NAMALWA (cell line): ENCODE measurements around the gene LTBP2.

Experiments
- DNase-seq: peaks from one replicate; pipeline ENCODE4 v3.0.0-alpha.2; 2015; ENCODE audit warnings: low spot score

The LTBP2 gene

DNA sequence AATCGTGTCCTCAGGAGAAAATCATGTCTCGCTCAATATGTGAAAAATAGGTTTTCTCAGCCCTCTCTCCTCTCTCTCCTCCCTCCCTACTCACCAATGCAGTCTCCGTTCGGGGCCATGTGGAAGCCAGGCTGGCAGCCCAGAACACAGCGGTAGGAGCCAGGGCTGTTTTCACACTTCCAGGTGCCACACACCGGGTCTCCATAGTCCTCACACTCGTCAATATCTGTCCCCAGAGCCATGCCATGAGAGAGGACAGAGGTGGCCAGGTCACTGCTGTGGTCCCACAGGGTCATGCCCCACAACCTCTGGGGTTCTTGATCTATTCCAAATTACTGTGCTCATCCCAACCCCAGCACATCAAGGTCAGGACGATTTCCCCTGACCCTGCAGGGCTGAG is 105.0 kb downstream of the LTBP2 start:
- DNase-seq, result no peak

DNA sequence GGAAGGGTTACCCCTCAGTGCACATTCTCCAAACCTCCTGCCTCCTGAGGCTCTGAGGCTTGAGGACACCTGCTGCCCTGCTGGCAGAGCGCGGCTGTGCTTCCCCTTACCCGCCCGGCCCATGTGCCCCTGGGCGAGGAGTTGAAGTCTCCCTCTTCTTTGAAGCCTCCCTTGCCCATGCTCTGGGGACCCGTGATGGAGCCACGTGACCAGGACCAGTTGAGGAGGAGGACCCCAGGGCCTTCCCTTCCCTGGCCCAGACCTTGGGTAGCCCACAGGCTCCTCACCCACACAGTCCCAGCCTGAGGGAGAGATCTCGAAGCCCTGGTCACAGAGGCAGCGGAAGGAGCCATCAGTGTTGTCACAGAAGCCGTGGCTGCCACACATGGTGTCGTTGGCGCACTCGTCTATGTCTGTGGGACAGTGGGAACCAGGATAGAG is 105.6 kb downstream of the LTBP2 start:
- peak; percentile 52 for DNase-seq

DNA sequence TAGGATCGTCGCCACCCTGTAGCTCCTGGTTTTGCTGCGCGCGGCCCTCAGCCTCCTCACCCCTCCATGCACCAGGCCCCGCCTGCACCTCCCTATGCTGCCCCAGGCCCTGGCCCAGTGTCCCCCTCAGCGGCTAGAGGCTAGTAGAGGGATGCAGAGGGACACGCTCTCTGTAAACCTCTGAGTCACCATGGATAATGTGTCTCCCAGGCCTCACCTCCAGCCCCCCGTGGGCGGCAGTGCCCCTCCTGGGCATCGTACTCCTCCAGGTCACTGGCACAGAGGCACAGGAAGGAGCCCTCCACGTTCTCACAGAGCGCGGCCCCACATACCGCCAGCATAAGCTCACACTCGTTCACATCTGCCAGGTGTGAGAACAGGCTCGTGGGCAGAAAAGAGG is 106.2 kb downstream of the LTBP2 start:
- no peak for DNase-seq

DNA sequence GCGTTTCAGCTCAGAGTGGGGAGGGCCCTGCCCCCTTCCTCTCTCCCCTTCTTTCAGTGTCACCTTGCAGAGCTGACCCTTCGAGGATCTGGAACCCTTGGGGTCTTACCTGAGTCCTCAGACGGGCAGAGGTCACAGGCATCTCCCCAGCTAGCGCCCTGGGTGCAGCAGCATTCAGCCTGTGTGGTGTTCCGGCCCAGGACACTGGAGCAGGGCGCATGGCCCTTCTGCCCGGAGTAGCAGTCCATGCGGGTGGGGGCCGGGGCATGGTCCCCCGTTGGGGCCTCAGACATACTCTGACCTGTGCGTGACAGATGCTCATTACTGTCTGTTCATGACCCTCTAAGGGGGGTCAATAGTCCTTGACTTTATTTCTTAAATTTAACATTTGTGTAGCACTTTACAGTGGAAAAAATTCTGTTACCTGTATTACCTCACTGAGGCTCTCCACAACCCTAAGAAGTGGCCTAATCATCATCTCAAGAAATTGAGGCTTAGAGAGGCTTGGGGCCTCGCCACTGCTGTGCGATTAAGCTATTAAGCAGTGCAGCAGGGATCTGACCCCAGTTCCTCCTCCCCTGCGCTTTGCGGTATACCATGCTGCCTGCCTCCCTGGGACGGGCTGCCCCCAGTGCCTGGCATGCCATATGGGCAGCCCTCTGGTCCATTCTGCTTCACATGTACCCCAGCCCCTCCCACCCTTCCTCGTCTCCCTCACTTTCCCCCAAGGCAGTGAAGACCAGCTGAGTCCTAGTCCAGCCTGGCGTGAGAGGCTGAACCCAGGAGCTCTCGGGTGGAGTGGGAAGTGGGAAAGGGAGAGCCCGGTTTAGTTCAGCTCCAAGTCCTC is 106.9 kb downstream of the LTBP2 start:
- DNase-seq, result no peak

DNA sequence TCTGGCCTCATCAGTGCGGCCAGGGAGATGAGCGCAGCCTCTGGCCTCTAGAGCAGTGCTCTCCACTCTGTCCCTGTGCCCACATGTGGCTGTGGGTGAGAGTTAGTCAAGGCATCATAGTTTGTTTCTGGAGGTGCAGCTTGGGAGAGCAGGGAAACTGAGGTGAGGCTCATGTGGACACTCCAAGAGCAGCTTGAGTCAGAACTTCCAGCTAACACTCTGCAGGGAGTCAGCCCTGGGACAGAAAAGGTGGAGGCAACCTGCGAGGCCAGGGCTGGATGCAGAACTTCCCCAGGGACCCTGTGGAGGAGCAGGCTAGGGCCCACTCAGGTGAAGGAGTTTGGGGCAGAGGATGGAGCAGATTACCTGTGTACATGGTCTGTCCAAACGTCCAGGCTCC is 107.6 kb downstream of the LTBP2 start:
- DNase-seq, result no peak

DNA sequence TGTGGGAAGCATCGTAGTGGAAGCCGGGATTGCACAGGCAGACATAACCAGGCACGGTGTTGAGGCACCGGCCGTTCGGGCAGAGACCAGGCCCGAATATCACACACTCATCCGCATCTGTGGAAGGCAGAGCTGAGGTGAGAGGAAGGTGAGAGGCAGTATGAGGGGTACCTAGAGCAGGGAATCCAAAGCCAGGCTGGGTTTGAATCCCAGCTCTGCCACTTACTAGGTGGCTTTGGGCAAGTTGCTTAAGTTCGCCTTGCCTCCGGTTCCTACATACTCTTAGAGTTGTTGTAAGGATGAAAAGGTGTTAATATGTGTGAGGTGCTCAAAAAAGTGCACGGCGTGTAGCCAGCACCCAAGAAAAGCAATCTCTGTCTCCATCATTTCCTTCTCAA is 108.1 kb downstream of the LTBP2 start:
- DNase-seq, result no peak

DNA sequence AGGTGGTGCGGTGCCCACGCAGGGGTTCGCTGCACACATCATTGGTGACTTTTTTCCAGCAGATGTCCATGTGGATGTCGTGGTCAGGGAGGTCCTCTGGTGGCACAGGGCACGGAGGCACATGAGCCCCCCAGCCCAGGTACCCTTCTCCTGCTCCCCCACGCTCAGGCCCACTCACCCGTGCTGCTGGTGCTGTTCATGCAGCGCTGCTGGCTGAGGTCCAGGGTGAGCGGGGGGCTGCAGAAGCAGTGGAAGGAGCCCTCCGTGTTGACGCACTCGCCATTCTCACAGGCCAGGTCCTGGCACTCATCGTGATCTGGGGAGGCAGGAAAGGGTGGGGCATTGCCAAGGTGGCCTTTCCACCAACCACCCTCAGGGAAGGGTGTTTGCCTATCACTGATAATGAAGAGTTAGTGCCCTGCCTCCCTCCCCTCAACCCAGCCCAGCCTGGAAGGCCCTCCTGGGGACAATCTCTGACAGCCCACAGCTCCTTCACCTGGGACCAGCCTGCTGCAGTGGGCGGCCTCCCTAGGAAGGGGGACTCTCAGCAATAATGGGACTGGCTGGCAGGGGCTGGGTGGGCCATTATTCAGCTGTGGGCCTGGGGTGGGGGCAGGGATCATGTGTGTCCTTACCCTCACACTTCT is 108.6 kb downstream of the LTBP2 start:
- no peak for DNase-seq

DNA sequence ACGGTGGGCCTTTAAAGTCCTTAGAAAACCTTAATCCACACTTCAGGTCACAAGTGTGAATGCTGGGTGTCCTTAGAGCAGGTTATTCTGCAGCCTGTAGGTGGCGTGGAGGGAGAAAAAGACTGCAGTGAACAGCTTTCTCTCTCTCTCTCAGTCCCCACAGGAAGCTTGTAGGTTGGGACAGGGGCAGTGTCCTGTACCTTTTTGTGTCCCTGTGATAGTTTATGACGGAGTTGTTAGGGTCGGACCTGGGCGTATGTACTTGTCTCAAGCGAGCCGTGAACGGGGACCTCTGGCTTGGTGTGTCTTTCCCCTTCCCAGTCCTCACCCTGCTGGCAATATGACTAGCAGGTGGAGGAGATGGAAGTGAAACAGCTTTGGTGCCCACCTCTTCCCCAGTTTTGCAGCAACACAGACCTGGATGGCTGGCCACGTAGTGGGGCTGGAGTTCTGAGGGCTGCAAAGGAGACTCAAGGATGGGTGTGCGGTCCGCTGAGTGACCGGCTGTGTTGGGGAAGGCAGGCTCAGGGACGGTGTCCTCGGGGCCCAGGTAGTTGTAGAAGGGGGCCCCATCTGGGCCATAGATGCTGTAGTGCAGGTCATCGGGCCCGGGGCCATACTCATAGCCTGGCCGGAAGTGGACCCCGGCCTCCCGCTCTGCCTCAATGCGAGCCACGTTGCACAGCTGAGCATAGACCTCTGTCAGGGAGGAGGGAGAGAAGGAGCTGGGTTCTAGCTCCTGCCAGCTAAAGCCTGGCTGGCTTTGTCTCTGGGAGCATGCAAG is 109.6 kb downstream of the LTBP2 start:
- DNase-seq, result peak; percentile 60

DNA sequence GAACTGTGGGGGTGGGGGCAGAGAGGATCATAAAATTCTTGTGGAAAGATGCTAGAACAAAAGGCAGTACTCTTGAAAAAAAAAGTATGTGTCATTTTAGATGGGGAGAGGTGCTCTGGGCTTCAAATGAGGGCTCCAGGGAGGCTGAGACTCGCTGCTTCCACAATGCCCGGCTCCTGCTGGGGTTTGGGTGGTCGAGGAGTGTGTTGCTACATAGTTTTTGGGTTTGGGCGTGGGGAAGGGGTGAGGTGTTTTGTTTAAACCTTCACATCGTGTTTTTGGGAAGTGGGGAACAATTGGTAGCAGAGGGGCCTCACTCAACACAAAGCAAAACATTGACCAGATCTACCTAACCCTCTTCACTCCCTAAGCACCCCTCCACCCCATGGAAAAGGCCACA is 110.3 kb downstream of the LTBP2 start:
- no peak for DNase-seq

DNA sequence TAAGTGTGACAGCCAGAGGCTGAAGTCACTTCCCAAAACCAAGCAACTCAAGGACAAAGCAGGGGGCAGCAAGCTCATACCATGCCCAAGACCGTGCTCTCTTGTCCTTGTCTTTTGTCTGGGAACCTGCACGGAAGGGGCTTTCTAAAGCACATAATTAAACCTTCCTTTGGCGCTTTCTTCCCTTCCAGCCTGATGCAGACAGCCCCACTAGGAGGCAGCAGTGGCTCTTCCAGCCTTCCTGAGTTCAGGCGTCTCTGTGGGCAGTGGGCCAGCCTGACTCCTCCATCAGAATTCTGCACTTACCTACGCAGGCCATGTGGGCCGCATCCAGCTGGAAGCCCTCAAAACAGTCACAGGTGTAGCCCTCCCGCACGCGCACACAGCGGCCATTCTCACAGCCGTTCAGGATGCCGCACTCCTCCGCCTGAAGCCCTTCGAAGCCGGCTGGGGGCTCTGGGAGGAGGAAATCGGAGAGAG is 110.9 kb downstream of the LTBP2 start:
- peak; percentile 16 for DNase-seq

DNA sequence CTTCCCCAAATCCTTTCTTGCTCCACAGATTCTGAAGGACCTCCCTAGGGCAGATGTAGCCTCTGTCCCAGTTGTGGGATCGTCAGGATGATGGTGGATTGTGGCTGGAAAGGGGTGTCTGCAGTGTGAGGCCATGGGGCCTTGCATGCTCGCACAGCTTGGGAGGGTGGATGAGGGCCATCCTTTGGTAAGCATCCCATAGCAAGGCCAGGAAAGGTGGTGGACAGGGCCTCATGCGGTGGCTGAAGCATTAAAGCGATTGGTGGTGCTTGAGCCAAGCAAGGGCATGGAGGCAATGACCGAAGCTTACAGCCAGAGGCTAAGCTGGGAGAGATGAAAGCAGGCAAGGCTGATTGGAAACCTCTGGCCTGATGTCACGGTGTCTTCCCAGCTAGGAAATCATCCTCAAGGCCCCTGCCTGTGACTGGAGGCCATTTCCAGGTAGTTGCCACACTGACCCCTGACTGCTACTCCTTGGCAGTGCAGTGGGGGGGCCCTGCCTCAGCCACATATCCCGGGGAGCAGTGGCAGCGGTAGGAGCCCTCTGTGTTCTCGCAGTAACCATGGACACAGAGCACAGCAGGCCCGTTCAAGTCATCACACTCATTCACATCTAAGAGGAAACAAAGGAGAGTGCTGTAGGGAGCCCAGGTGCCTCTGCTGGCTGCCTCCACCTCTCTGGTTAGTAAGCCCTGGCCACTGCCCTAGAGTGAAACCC is 111.5 kb downstream of the LTBP2 start:
- no peak for DNase-seq

DNA sequence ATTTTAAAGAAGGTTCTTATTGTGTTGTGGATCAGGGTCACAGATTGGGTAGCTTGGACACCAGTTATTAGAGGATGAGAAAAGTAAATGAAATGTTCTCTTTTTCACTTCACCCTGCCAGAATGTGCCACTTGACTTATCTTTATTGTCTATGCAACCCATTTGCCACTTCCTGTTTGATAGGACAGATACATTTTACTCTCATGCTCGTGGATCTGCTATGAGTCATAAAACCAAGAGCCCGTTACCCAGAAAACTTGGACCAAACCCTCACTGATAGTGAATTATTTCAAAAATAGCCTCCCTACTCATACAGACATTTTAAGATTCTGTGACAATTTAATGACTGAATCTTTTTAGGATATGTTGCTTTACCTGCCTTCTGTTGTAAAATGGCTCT is 116.7 kb downstream of the LTBP2 start:
- no peak for DNase-seq

DNA sequence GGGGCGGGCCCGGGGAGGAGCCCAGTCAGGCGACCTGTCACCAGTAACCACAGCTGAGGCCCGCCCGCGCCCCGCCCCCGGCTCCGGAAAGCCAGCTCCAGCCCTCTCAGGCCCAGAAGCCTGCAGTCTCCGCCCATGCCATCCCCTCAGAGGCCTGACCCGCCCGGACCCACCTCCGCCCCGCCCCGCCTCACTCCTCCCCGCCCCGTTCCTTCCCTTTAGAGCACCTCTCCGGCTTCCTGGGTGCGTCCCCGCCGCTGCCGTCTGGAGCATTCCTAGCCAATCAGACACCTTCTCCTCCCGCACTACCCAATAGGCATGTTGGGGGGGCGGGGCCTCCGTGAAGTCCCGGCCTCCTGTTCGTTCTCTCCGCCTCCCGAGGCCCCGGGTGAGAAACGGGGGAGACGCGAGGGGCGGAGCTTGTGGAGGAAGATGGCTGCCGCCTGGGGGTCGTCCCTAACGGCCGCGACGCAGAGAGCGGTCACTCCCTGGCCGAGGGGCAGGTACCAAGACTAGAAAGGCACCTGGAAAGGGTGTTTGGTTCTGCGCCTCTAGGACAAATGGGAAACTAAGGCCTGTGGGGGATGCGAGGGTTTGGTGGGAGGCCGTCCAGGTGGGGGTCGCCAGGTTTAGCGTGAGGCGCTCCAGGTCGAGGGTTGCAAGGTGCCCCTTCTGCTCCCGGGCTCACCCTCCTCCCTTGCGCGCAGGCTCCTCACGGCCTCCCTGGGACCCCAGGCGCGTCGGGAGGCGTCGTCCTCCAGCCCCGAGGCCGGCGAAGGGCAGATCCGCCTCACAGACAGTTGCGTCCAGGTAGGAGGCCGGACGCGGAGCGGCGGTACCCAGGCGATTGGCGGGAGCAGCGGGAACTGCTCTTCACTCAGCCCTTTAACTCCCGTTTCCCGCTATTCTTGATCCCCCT is 118.4 kb downstream of the LTBP2 start, which contains the start of gene ISCA2:
TSS of gene ISCA2 (plus strand) at position 423 of the 919 bp plus-strand sequence. CDS start at position 433, 10 bp downstream.
- DNase-seq, result peak; percentile 96

DNA sequence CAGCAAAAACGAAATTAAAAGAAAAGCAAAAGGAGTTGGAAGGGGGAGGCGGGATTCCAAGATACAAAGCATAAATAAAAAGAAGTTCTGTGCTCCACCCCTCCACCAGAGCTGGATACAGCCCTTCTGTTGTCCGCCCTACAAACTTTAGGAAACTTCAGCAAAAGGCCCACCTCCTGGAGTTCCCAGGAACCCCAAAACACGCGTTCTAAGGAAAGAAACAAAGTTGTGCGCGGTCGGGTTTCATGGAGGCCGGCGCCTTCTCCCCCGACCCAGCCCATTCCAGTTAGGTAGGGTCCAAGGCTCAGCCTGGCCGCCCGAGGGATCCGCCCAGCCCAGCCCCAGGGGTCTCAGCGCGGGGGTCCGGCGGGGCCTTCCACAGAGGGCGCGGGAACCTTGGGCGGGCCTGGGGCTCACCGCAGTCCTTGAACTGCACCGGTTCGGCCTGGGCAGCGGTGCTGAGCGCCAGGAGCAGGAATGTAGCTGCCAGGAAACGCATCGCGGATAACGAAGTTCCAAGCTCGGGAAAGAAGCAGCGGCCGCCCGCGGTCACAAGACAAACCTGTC is 119.2 kb downstream of the LTBP2 start, which contains the start of gene NPC2:
TSS of gene NPC2 (minus strand) at position 530 of the 567 bp plus-strand sequence. CDS start at position 499, 31 bp downstream.
- no peak for DNase-seq

DNA sequence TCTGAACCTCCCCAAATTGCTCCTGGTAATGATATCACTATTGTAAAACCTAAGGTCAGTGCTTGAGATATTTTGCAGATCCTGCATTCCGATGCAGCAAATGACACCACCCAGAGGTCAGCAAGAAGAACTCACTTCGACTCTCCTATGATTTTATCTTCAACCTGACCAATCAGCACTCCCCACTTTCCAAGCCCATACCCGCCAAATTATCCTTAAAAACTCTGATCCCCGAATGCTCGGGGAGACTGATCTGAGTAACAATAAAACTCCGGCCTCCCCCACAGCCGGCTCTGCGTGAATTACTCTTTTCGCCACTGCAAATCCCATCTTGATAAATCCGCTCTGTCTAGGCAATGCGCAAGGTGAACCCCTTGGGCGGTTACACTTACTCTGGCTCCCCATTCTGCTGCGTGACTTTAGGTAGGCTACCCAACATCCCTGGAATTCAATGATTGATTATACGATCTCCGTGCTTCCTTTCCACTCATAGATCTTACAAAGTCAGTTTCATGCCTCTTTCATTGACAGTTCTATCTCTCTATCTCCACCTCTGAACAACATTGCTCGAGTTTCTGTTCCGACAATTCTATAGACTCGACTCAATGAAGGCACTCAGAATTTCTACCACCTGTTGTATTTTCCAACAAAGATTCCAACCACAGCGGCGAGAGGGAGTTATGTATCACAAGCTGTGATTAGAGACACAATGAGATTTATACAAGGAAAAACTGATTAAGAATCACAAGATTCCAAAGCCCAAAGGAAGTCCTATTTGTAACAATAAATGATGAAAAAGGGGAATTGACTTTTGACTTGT is 119.9 kb downstream of the LTBP2 start:
- DNase-seq, result peak; percentile 51

DNA sequence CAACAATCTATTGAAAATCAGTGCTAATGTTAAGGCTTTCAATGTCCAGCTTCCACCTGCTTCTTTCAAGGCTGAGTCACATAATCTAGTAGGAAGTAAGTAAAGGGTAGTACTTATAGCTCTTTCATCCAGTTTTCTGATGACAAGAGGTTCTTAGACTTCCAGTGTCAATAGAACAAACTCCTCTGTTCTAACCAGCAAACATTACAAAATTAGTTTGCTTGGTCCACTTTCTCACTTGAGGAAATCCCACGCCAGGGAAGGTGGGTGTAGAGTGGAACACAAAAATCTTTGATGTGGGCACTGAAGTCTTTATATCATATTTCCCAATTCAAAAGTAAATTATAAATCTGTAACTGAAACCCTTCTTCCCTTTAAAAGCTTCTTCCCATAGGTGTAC is 121.6 kb downstream of the LTBP2 start:
- no peak for DNase-seq

DNA sequence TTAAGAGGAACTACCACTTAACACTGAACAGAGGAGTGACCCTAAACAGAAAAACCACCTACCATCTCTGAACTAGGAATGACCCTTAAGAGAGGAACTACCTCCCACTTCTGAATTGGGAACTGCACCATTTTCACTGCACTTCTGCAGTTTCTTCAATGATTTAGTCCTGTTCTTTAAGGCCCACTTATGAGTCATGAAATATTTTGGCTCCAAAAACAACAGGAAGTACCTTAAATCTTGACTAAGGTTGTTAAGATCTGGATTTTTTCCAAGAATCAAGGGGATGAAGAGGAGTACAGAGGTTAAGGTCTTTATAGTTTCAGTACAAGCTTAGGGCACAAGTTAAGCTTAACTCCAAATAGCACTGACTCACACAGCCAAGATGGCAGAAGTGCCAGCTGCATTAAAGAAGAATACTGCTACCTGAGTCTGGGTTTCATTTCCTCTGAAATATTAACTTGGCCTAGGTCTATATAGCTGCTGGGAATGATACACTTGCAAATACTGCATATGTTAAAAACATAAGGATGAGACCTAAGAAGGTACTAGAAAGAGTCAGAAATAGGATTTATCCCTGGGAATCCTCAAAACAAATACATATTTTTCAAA is 123.1 kb downstream of the LTBP2 start:
- no peak for DNase-seq

DNA sequence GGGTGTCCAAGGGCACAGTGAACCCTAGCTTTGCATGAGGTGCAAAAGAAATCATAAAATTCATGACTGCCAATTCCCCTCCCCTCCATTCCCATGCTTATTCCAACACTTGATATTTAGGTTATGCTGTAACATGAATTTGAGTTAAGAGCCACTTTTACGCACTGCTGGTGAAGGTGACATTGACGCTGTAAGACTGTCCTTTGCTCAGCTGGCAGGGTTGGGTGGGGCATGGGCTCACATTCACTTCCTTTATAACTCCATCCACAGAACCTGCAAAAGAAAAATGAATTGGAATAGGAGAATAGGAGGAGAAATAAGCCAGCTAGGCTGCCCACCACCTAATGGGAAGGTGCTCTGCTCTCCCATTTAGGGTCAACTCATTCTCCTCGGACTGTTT is 125.9 kb downstream of the LTBP2 start:
- no peak for DNase-seq

DNA sequence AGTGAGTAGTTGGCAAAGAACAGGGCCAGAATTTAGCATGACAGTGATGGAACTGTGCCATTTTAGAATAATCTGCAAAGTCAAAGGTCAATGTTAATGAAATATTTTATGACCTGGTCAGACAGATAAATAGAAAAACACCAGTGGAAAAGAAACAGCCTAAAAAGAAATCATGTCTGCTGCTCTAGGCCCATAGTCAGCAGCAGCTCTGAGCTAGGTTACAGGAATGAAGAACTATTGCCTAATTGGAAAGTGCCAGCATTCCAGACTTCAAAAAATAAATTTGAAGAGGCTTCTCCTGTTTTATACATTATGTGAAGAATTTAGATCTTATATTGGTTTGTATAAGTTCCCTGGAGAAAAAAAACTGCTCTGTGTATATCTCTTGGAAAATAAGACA is 128.7 kb downstream of the LTBP2 start:
- no peak for DNase-seq
